ENCODE data around the gene SERPINH1. TPM values are rescaled to one million over a fixed set of nuclear protein-coding genes. Genes with fewer than 3 reads are reported as not detected.

SERPINH1 gene
- total and polyA plus RNA-seq, 2 of the 13 experiments (the other 11 are each of a cell fraction or from before 2014, with no cell fraction given): 83.6 to 83.8 TPM

GRCh38 chr11:75523811-75524664 is 38.0 kb upstream of the SERPINH1 start (continued):
- TF ChIP-seq NR2F2 (IDR thresholded peaks at IDR 0.05; ENCODE audit: borderline replicate concordance, low read depth): no peak
- TF ChIP-seq ZNF784 (CRISPR knock-in tag; IDR thresholded peaks at IDR 0.05; ENCODE audit: borderline replicate concordance): peak; percentile 56; the same call in 1 of the 2 replicates
- no peak for TF ChIP-seq PRMT3 (CRISPR knock-in tag; IDR thresholded peaks at IDR 0.05; ENCODE audit: borderline replicate concordance, low read depth)
- peak; percentile 58; the same call in 1 of the 2 replicates for TF ChIP-seq RCOR2 (CRISPR knock-in tag; IDR thresholded peaks at IDR 0.05)
- TF ChIP-seq GATAD1 (CRISPR knock-in tag; IDR thresholded peaks at IDR 0.05): no peak
- peak; percentile 67; the same call in 1 of the 2 replicates for TF ChIP-seq POGK (CRISPR knock-in tag; conservative IDR thresholded peaks at IDR 0.05)
- no peak for TF ChIP-seq GABPA (IDR thresholded peaks at IDR 0.05; ENCODE audit: low read depth, low read length)
- no peak for TF ChIP-seq GABPA (CRISPR knock-in tag; IDR thresholded peaks at IDR 0.05; ENCODE audit: low read depth)
- TF ChIP-seq MTA1 (CRISPR knock-in tag; IDR thresholded peaks at IDR 0.05; ENCODE audit: borderline replicate concordance): peak; percentile 93
- TF ChIP-seq, protein P1, sequence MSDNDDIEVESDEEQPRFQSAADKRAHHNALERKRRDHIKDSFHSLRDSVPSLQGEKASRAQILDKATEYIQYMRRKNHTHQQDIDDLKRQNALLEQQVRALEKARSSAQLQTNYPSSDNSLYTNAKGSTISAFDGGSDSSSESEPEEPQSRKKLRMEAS (IDR thresholded peaks at IDR 0.05): peak; percentile 40; the same call in 1 of the 2 replicates
- no peak for TF ChIP-seq ZNF446 (CRISPR knock-in tag; IDR thresholded peaks at IDR 0.05)
- peak; percentile 89 for TF ChIP-seq ZBTB7B (CRISPR knock-in tag; IDR thresholded peaks at IDR 0.05)
- TF ChIP-seq NCOA2 (CRISPR knock-in tag; IDR thresholded peaks at IDR 0.05): peak; percentile 88
- TF ChIP-seq CEBPB (IDR thresholded peaks at IDR 0.05; ENCODE audit: borderline replicate concordance, low read depth, low read length): peak; percentile 89
- no peak; the same call in 1 of the 2 replicates for TF ChIP-seq ZBED4 (CRISPR knock-in tag; IDR thresholded peaks at IDR 0.05; ENCODE audit: borderline replicate concordance)
- peak; percentile 63; the same call in 1 of the 2 replicates for TF ChIP-seq BORCS8-MEF2B (CRISPR knock-in tag; IDR thresholded peaks at IDR 0.05)
- TF ChIP-seq HHEX (CRISPR knock-in tag; IDR thresholded peaks at IDR 0.05): no peak

All from HepG2 (cell line).